LHCN-M2 (cell line): Measurements from ENCODE around the gene ERC1. TPM values are rescaled to one million over a fixed set of nuclear protein-coding genes. Genes with fewer than 3 reads are reported as not detected.

Experiments
- DNase-seq: peaks from one replicate; pipeline ENCODE4 v3.0.0-alpha.2; 2012; ENCODE audit warnings: low read depth
- total RNA-seq: library from RNA; depleted of rRNA; stranded (reverse); fragments of >200 nt; gene quantifications from 2 replicates; pipeline ENCODE4 v1.2.3, GENCODE V29; 2014

Gene ERC1
- total RNA-seq, 1 experiment from 2014 or later: 19.3 TPM

DNA sequence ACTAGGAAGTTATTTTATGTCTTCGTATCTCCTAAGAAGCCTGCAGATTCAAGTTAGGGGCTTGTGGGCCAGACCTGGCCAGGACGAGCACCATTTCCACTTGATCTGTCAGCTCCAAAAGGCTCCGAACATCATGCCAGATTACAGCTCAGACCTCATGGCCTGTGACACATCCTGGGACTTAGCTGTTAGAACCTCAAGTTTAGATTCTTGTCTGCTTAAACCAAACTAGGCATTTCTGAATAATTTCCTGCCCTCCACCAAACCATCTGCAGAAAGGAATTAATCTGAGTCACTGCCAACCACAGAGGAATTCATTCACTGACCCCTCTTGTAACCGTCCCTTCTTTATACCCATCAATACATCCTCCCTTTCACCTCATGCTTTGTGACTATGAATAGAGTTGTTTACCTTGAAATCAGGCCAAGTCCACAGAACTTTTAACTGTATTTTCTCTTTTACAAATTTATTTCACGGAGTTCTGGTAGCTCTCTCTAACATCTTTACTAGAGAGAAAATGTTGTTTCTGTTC, 483.1 kb downstream of the ERC1 start:
- DNase-seq: peak; percentile 99

DNA sequence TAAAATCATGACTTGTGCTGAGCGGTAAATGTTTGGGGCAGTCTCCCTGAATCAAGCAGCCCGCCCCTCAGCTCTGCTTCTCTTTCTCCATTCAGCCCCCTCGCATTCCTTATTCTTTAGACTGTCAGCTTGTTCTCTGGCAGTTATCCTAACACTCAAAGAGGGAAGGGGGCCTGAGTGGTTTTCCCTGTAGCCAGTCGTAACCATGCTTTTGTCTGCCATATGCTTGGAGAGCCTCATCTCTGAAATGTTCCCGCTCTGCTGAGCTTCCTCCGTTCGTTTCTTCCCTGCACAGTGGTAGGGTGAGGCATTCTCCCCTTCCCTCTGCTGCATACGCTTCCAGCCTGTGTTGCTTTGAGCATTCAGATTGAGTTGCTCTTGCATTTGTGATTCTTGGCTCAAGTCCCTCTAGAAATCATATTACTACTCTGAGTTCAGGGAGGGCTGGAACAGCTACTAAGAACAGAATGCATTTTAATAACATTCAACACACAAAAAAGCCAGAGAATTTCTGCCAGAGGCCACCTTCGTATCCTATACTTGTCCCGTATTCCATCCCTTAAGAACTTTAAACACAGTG, 483.6 kb downstream of the ERC1 start:
- peak; percentile 93 for DNase-seq

DNA sequence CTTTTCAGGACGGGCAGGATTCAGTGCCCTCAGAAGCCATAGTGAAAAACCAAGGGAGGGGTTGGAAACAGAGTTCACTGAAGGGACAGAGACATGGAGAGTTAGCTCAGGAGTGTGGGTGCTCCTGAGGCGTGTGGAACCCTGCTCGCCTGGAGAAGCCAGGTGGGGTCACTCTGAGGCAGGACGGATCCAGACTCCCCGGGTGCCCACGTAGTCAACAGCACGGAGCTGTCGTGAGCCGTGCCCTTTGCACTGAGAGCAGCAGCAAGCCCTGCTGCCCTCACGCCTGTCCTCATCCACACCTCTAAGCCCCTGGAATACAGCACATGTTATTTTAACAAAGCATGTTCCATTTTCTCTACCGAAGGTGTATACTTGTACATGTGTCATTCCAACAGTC, 488.6 kb downstream of the ERC1 start:
- no peak for DNase-seq

DNA sequence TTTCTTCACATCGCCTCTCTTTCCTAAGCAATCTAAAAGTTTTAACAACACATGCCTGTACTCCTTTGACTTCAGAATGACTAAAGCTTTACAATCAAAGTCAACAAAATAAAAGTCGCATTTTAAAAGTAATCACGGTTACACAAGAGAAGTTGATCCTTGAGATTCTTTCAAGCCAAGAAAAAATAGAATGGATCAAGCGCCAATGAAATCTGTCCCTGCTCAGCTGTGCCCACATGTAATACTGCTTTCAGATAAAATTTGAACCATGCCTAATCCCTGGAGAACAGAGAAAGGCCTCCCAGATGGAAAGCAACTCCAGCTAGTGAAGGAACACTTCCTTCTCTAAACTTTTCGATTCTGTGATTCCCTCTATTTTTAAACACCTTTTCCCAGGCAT, 490.3 kb downstream of the ERC1 start:
- peak; percentile 31 for DNase-seq

DNA sequence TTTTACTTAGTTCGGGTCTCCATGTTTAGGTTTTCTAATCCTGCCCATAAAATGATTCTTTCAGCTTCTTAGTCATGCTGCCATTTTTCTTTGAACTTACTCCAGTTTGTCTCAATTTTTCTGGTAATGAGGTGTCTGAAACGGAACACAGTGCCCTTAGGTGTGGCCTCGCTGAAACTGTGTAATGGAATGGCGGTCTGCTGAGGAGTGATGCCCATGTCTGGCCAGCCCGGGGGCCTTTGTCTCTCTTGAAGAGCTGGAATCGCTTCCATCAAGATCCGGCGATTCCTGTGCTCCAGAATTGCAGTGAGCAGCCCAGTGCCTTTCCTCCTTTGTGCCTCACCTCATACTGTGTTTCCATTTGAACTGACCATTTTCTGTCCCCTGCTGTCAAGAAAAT, 490.9 kb downstream of the ERC1 start:
- DNase-seq: no peak

DNA sequence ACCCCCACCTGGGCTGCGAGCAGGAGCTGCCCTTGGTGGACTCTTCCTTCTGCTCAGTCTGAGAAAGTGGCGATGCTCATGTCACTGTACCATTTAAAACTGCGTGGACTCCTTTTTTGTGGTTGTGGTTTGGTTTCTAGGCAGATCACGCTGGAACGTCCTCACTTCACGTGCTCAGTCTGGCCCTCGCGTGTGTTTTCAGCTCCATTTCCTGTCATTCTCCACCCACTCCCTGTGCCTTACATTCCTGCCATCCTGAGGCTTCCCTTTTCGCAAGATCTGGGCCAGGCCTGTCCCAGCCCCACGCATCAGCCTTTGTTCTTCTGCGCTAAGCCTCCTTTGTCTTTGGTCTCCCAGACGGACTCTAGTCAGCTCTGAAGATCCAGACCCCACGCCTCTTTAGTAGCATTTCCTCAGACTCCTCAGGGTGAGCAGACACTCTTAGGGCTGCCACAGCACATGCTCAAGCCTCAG, 497.9 kb downstream of the ERC1 start:
- peak; percentile 42 for DNase-seq

DNA sequence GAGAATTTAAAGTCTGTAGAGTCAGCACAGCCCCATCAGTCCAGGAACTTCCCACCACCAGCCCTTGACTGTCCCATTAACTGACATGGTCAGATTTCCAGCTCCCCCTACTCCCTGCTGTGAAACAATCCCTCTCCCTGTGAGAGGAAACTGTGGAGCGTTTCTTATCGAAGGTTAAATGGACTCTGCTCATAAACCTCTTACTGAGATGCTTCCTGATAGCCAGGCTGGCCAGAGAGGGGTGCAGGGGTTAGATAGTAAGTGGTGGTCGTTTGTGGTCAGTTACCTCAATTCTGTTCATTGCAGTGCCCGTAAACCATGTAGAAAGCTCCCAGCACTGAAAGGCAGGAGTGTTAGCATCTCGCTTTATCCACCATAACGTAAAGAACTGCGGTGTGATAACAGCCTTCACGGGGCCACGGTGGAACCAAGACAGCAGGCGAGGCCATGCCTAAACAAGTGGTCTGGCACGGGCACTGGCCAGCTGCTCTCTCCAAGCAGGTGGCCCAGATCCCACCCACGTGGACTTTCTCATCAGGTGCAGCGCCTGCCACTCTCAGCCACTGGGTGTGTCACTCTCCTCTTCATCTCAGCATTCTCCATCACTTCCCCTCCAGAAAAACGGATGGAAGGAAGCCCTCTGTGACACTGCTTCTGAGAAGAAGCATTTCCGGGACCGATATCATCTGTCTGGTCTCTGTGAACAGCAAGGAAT, 501.1 kb downstream of the ERC1 start:
- DNase-seq: no peak

DNA sequence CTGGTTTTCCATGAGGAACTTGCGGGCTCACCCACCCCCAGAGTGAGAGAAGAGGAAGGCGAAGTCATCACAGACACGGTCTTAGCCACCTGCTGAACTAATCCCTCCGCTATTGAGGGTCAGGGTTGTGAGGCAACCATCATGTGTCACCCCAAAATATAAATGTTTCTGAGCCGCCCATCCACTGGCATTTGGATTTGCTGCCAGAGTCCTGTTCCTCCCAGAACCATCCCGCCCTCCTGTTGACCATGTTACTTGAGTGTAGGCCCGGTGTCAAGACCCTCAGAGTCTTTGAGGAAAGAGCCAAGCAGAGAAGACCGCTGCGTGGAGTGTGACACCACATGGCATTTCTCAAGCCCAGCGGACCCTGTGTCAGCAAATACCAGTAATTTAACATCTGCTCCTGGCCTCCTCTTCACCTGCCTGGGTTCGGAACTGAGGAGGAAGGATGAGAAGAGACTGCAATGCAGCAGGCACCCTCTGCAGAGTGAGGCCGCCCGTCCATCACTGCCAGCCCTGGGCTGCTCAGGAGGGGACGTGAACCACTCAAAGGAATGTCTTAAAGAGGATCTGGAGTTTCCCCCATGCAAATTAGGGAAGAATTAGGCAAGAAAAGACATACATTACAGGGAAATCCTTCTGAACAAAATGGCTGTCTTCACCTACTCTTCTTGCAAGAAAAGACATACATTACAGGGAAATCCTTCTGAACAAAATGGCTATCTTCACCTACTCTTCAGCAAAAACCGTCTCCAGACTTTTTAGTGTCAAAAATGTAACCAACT, 502.9 kb downstream of the ERC1 start:
- no peak for DNase-seq

DNA sequence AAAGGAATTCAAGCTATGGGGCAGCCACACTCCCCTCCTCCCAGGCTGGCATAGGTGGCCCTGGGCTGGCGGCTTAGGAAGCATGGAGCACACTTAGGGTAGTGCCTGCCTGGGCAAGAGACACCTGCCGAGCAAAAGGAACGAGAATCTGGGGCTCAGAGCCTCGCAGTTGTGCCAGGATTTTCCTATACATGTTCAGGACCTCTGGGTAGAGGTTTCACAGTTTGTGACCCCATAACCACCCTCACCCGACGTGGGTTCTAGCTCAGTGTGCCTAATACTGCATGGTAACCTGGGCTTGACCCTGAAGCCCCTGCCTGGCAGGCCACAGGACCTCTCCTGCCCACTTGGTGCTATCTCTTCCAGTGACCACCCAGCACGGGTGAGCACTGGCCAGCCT, 503.8 kb downstream of the ERC1 start:
- no peak for DNase-seq

DNA sequence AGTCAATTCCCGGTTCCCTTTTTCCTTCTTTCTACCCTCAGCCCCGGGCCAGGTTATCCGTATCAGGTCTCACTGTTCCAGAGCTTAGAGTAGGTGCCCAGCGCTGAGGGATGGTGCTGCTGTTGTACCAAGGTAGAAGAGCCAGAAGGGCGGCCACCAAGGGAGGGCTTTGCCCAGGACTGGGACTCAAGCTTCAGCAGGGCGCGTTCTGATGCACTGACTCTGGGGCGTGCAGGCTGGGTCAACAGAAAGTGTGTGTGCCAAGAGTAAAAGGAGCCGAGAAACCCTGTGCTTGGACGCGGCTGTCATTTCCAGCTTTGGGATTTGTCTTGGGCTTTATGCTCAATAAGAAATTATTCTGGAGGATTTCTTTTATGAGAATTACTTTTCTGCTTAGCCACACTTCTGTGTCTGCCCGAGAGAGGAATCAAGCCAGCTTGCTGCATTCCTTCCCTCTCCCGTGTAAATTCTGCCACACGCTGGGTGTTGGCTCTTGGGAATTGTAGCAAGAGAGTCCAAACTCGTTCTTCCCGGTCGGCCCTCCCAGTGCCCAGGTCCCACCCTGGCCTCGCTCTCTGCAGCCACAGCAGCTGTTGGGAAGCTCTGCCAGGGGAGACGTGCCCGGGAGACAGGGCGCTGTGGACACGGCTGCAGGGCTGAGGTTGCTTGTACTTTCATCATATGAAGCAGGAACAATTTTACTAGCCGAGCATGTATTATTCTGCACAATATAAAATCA, 505.3 kb downstream of the ERC1 start:
- DNase-seq: peak; percentile 89

DNA sequence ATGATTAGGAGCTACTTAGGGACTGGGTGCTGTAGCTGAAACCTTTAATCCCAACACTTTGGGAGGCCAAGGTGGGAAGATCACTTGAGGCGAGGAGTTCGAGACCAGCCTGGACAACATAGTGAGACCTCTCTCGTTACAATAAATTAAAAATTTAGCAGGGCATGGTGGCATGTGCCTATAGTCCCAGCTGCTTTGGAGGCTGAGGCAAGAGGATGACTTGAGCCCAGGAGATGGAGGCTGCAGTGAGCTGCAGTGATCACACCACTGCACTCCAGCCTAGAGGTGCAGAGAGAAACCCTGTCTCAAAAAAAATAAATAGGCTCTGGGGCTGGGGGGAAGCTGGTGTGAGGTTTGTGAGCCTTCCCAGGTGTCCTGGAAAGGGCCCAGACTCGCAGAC, 506.1 kb downstream of the ERC1 start:
- no peak for DNase-seq

DNA sequence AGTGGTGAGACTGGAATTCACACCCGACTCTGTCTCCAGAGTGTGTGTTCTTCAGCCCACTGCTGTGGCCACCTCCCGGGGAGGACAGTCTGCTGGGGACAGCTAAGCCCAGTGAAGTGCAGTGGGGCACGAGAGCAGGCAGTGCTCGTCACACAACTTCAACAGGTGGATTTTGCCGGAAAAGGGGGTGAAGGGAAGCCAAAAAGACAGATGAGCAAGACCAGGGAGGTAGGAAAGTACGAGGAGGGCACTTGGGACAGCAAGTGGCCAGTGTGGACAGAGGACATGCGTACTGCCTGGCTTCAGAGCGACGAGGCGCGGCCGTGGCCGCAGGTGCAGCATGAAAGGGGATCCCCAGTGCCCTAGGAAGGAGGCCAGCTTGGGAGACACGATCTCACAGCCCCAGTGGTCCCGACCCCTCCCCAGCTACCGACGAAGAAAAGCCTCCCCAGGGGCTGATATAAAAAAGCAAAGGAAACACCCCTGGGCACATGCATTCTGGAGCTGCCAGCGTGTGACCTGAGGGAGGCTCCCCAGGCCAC, 507.2 kb downstream of the ERC1 start:
- no peak for DNase-seq

DNA sequence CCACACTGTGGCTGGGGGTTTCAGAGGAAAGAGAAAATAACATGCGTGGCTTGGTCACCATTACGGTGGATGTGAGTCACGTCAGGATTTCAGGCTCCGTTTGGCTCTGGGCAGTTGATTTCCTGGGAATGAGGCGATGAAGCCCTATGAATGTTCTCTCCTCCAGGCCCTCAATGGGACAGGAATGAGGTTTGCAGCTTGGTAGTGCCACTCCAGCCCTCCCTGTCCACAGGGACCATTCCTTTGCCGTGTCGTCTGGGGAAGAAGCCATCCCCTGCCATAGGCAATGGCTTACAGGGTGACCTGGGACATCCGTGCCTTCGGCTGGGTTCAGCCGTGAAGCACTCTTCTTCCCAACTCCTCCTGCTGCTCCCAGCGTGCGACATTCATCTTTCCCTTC, 508.3 kb downstream of the ERC1 start:
- DNase-seq: no peak

DNA sequence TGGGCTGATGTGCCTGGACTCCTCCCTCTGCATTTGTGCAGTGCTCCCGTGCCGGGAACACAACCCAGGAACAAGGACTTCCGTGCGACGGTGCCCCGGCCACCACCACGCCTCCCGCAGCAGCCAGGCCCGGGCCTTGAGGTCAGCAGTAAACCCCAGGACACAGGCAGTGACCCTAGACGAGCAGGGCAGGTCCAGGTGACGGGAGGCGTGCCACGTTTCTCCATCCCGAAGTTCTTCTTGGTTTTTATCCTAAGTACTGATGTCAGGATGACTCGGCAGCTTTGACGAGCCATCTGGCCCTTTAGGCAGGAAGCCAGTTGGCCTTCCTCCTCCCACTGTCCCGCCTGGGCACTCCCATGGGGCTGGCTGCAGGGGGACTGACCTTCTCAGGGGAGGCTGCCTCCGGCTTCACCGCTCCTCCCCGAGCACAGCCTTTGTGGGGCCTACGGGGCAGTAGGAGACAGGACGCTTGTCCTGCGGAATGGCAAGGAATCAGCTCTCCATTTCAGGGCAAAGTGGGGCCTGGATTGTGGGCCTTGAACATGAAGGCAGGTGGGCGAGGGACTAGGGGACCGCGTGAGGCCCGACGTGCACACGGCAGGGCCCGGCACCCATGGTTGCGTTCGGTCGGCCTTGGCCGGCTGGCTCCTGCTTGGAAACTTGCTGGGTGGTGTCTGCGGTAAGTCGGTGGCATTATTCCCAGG, 509.2 kb downstream of the ERC1 start:
- DNase-seq: peak; percentile 32

DNA sequence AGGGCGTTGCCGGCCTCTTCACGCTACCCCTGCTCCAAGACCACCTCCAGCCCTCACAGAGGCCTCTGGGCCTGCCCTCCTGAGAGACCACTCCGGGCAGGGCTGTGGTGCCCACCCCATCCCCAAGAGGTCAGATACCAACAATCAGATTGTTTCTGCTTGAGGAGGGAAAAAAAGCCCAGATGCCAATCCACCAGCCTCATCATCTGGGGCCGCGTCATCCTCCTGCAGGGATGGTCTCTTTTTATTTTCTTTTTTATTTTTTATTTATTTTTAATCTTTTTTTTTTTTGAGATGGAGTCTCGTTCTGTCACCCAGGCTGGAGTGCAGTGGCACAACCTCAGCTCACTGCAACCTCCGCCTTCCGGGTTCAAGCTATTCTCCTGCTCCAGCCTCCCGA, 510.0 kb downstream of the ERC1 start:
- no peak for DNase-seq

DNA sequence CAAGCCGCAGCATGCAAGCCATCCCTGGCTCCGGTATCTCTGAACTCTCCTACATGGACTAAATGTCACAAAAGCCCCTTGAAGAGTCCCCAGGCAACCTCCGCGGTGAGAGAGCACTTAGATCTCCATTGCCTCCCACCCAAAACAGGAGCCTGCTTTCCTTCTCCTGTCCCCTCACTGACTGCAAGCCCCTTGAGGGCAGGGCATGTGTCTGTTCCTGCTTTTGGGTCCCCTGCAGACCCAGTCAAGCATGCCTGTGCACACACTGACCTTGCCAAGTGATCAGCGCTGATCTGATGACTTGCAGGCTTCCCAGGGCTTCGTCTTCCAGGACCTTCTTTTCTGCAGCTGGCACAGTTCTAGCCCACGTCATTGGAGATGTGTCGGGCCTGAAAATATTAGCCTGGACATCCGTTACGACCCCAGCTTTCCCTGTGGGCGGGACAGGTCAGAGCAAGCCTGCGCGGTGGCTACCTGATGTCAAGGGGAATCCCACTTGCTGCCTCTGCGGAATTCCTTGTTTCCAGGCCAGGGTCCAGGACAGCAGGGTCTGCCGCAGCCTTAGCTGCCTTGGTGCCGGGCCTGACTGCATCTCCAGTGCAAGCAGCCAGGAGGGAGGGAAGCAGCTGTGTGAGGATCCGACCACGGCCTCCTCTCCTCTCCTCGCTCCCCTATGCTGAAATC, 510.8 kb downstream of the ERC1 start:
- no peak for DNase-seq

DNA sequence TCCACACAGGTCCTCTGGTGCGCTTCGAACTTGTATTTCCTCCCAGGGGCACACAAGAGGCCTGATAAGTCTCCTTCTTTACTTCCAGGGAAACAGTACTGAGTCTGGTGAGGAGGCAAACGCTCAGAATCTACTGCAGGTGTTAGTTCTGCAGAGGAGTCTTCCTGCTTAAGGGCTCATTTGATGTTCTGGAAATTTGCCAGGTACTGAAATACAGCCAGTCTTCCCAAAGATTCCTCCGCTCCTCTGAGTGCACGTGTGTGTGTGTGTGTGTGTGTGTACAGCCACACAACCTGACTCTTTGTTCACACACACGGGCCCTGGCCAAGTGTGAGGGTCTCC, 511.3 kb downstream of the ERC1 start:
- DNase-seq: no peak

DNA sequence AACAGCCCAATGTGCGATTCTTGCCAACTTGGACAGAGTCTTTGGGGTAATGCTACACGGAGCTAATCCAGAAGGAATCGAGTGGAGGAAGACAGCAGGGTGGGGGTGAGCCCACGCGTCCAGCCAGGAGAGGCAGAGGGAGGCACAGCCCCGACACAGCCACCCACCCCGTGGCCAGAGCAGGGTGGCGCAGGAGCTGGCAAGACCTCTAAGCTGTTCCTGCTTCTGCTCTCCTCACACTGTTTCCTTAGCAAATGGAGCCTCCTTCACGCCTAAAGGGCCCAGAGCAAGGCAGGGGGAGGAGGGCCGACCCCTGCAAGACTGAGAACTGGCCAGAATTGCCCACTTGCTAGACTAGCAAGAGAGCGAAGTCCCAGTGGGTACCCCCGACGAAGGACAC, 511.8 kb downstream of the ERC1 start:
- DNase-seq: no peak

DNA sequence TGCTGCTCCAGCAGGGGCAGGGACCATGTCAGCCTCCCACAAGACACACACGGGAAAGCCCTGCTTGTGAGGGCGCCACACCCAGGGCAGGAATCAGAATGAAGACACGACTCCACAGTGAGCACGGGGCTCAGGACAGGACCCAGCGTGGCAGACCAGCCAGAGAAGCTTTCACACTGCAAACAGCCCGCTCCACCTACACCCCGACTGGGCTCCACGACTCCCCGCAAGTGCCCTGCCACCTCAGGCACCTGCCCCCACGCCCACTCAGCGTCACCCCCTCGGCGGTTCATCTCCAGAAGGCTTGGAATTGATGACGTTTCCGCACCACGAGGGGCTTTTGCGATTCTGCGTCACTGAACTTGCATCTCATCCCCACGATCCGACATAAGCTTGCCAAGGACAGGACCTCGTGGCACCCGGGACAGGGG, 512.3 kb downstream of the ERC1 start:
- DNase-seq: no peak

DNA sequence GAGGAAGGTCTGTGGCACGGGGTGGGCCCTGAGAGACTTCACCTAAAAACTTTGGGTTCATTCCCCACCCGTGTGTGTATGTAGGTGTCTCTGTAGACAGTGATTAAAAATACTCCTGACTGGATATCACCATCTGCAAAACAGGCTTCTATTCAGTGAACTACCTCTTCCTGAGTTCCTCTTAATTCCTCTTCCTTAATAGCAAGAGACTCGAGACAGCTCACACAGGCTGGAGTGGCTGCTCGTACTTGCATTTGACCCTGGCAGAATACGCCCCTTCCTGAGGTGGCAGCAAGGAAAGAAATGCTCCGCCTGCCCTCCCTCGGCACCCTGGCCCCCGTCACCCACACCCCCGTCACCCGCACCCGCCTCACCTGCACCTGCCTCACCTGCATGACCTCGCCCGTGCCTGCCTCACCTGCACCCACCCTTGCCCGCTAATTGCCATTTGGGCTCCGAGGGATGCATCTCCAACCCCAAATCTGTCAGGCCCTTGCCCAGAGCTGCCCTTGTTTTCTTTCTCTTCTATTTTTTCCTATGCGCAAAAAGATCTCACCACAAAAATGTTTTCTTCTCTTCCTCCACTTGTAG, 513.4 kb downstream of the ERC1 start:
- no peak for DNase-seq
